HEK293T (cell line): ENCODE results near the gene HIPK4.
"Not testable (repeated sequence)": the region's sequence is repeated elsewhere in the genome, so short reads cannot be mapped to it uniquely, and the experiment has no call there.

Source experiments
- CTCF ChIA-PET: fragments of 350-600 bp; formaldehyde crosslinking; extraction: SDS; loops from one replicate; lab custom pipeline; 2021; ENCODE audit warnings: antibody characterized with exemption, inconsistent platforms; lab: Yijun Ruan, JAX
- POLR2A ChIA-PET: fragments of 350-600 bp; formaldehyde crosslinking; extraction: SDS; loops from one replicate; lab custom pipeline; 2020; ENCODE audit warnings: antibody characterized with exemption, inconsistent platforms; lab: Yijun Ruan, JAX
- DNase-seq: peaks from one replicate; pipeline ENCODE4 v3.0.0; 2012; ENCODE audit warnings: mixed read lengths; ENCODE audit errors: extremely low spot score
- ARNT ChIP-seq: fragments of 450-650 bp; IDR thresholded peaks from 2 replicates; pipeline ENCODE4 v1.6.1; 2017; ENCODE audit warnings: mild to moderate bottlenecking
- BHLHE40 ChIP-seq: fragments of 450-650 bp; IDR thresholded peaks from 2 replicates; pipeline ENCODE4 v1.6.1; 2016; ENCODE audit warnings: mild to moderate bottlenecking, moderate library complexity, borderline replicate concordance
- CTBP1 ChIP-seq: fragments of 450-650 bp; IDR thresholded peaks from 2 replicates; pipeline ENCODE4 v1.6.1; 2016; ENCODE audit warnings: borderline replicate concordance
- ELF4 ChIP-seq: fragments of 450-650 bp; IDR thresholded peaks from 2 replicates; pipeline ENCODE4 v1.6.1; 2017; ENCODE audit warnings: antibody characterized with exemption
- FOXA1 ChIP-seq: fragments of 450-650 bp; IDR thresholded peaks from 2 replicates; pipeline ENCODE4 v1.6.1; 2016; ENCODE audit warnings: mild to moderate bottlenecking
- FOXK2 ChIP-seq: fragments of 450-650 bp; IDR thresholded peaks from 2 replicates; pipeline ENCODE4 v1.6.1; 2016; ENCODE audit warnings: mild to moderate bottlenecking
- FOXM1 ChIP-seq: fragments of 450-650 bp; IDR thresholded peaks from 2 replicates; pipeline ENCODE4 v1.6.1; 2017; ENCODE audit warnings: mild to moderate bottlenecking, borderline replicate concordance
- HDGF ChIP-seq: fragments of 450-650 bp; IDR thresholded peaks from 2 replicates; pipeline ENCODE4 v1.6.1; 2017; ENCODE audit warnings: antibody characterized with exemption, borderline replicate concordance
- L3MBTL2 ChIP-seq: fragments of 450-650 bp; conservative IDR thresholded peaks from 2 replicates; pipeline ENCODE4 v1.6.1; 2016; ENCODE audit warnings: mild to moderate bottlenecking
- LEF1 ChIP-seq: fragments of 450-650 bp; IDR thresholded peaks from 2 replicates; pipeline ENCODE4 v1.6.1; 2017; ENCODE audit warnings: mild to moderate bottlenecking, borderline replicate concordance
- NFRKB ChIP-seq: fragments of 450-650 bp; IDR thresholded peaks from 2 replicates; pipeline ENCODE4 v1.6.1; 2016; ENCODE audit warnings: mild to moderate bottlenecking, moderate library complexity
- PKNOX1 ChIP-seq: fragments of 450-650 bp; IDR thresholded peaks from 2 replicates; pipeline ENCODE4 v1.6.1; 2016
- SP1 ChIP-seq: fragments of 450-650 bp; IDR thresholded peaks from 2 replicates; pipeline ENCODE4 v1.6.1; 2017
- SUZ12 ChIP-seq: fragments of 450-650 bp; IDR thresholded peaks from 2 replicates; pipeline ENCODE4 v1.6.1; 2016; ENCODE audit warnings: mild to moderate bottlenecking
- TARDBP ChIP-seq: fragments of 450-650 bp; IDR thresholded peaks from 2 replicates; pipeline ENCODE4 v1.6.1; 2016
- ZNF384 ChIP-seq: fragments of 450-650 bp; IDR thresholded peaks from 2 replicates; pipeline ENCODE4 v1.6.1; 2016

The HIPK4 gene

GRCh38 chr19:40413291-40413845 is 23.4 kb upstream of the HIPK4 start, which contains the start of gene PRX:
TSS of gene PRX (minus strand) at chr19:40413378. CDS start at chr19:40407932, 5,446 bp downstream.
- no peak for DNase-seq
- TF ChIP-seq FOXA1 = no peak
- TF ChIP-seq LEF1 = no peak
- no peak for TF ChIP-seq FOXK2
- no peak for TF ChIP-seq BHLHE40
- TF ChIP-seq SP1 = no peak
- no peak for TF ChIP-seq TARDBP
- no peak for TF ChIP-seq HDGF
- no peak for TF ChIP-seq CTBP1
- no peak for TF ChIP-seq FOXM1
- TF ChIP-seq ELF4 = no peak
- TF ChIP-seq SUZ12 = no peak
- CTCF ChIA-PET = no interaction called here
- POLR2A ChIA-PET = interaction anchor here (0.8 to 1.9 kb wide), 2 partner anchors 9 to 13 kb away, joined by 3 to 9 read pairs; partner anchors contain the start of gene SERTAD1

GRCh38 chr19:40412866-40413265 is 22.9 kb upstream of the HIPK4 start:
- CTCF ChIA-PET = no interaction called here

GRCh38 chr19:40411958-40412499 is 22.0 kb upstream of the HIPK4 start:
- no peak for TF ChIP-seq CTBP1
- no peak for TF ChIP-seq FOXK2
- TF ChIP-seq FOXA1 = no peak
- TF ChIP-seq ZNF384 = no peak
- TF ChIP-seq BHLHE40 = no peak
- no peak for TF ChIP-seq LEF1
- no peak for TF ChIP-seq ARNT
- TF ChIP-seq FOXM1 = no peak
- TF ChIP-seq SUZ12 = no peak
- TF ChIP-seq SP1 = no peak
- no peak for TF ChIP-seq L3MBTL2
- no peak for TF ChIP-seq NFRKB
- no peak for TF ChIP-seq TARDBP
- TF ChIP-seq PKNOX1 = no peak
- no peak for TF ChIP-seq ELF4
- no peak for TF ChIP-seq HDGF
- POLR2A ChIA-PET = interaction anchor here (2.5 kb wide), 1 partner anchor 9 kb away, joined by 12 read pairs; no protein-coding TSS in a partner anchor
- CTCF ChIA-PET = no interaction called here

More at GRCh38 chr19:40412866-40413265, 22.9 kb upstream of the HIPK4 start:
- POLR2A ChIA-PET = interaction anchor here (0.8 to 1.9 kb wide), 2 partner anchors 9 to 13 kb away, joined by 3 to 9 read pairs; partner anchors contain the start of gene SERTAD1
- TF ChIP-seq TARDBP = no peak
- no peak for DNase-seq

GRCh38 chr19:40411125-40411842 is 21.3 kb upstream of the HIPK4 start:
- ChIA-PET CTCF (interaction anchor here (1.2 kb wide), 1 partner anchor 9 kb away, joined by 6 read pairs; no protein-coding TSS in a partner anchor), POLR2A (interaction anchor here (1.5 to 2.5 kb wide), 2 partner anchors 9 to 22 kb away, joined by 4 to 12 read pairs; no protein-coding TSS in a partner anchor)
- TF ChIP-seq FOXA1 (no peak), LEF1 (no peak), ARNT (no peak), ZNF384 (no peak), PKNOX1 (no peak), FOXM1 (no peak), BHLHE40 (no peak), NFRKB (no peak)
- DNase-seq = no peak

More at GRCh38 chr19:40411958-40412499, 22.0 kb upstream of the HIPK4 start:
- no peak for DNase-seq

GRCh38 chr19:40410030-40410389 is 20.0 kb upstream of the HIPK4 start:
- CTCF ChIA-PET = no interaction called here
- POLR2A ChIA-PET = interaction anchor here (1.6 to 2.5 kb wide), 2 partner anchors 11 to 33 kb away, joined by 7 to 12 read pairs; no protein-coding TSS in a partner anchor
- DNase-seq = no peak
- TF ChIP-seq ZNF384 = no peak
- no peak for TF ChIP-seq BHLHE40
- no peak for TF ChIP-seq PKNOX1
- TF ChIP-seq FOXK2 = no peak
- no peak for TF ChIP-seq NFRKB
- TF ChIP-seq ELF4 = no peak
- TF ChIP-seq HDGF = no peak
- TF ChIP-seq ARNT = no peak
- TF ChIP-seq CTBP1 = no peak
- no peak for TF ChIP-seq FOXM1
- no peak for TF ChIP-seq FOXA1
- TF ChIP-seq L3MBTL2 = no peak
- no peak for TF ChIP-seq SP1
- no peak for TF ChIP-seq LEF1
- TF ChIP-seq SUZ12 = no peak
- no peak for TF ChIP-seq TARDBP

- POLR2A ChIA-PET = interaction anchor here (1.6 to 1.7 kb wide), 2 partner anchors 12 to 34 kb away, joined by 6 to 7 read pairs; no protein-coding TSS in a partner anchor
- DNase-seq = not testable (repeated sequence)
Observed at GRCh38 chr19:40408598-40408925, 18.6 kb upstream of the HIPK4 start.

More at GRCh38 chr19:40408598-40408925, 18.6 kb upstream of the HIPK4 start:
- CTCF ChIA-PET = interaction anchor here (0.8 kb wide), 1 partner anchor 12 kb away, joined by 3 read pairs; no protein-coding TSS in a partner anchor
